WTC11 (cell line): ENCODE data around the gene PCDHGC5. TPM values are rescaled to one million over a fixed set of nuclear protein-coding genes. Genes with fewer than 3 reads are reported as not detected.

Experiments
- ATAC-seq: fragments of 200-7000 bp; cut with Tn5 transposase; 2 replicates; pipeline ENCODE4 v1.10.0; 2021; ENCODE audit warnings: mild to moderate bottlenecking, moderate library complexity
- CTCF ChIA-PET: fragments of 300-600 bp; sonication (Branson Sonifier 250); formaldehyde crosslinking; loops from one replicate; lab custom pipeline; 2021; ENCODE audit warnings: antibody characterized with exemption; lab: Charles Lee
- POLR2A ChIA-PET: fragments of 350-600 bp; sonication (Branson Sonifier 250); formaldehyde crosslinking; loops from one replicate; lab custom pipeline; 2021; ENCODE audit warnings: antibody characterized with exemption; lab: Charles Lee
- DNase-seq: peaks from one replicate; pipeline ENCODE4 v3.0.0; 2021; ENCODE audit warnings: low spot score
- H3K27ac Mint-ChIP-seq: 2 replicates; pipeline ENCODE4 v1.8.0; 2021; ENCODE audit warnings: mixed read lengths
- H3K27me3 Mint-ChIP-seq: 2 replicates; pipeline ENCODE4 v1.8.0; 2021; ENCODE audit warnings: low read depth, mild to moderate bottlenecking, moderate library complexity, mixed read lengths
- H3K36me3 Mint-ChIP-seq: 2 replicates; pipeline ENCODE4 v1.8.0; 2021; ENCODE audit warnings: mixed read lengths
- H3K4me1 Mint-ChIP-seq: 2 replicates; pipeline ENCODE4 v1.8.0; 2022; ENCODE audit warnings: mixed read lengths
- H3K4me3 Mint-ChIP-seq: 2 replicates; pipeline ENCODE4 v1.8.0; 2021; ENCODE audit warnings: mild to moderate bottlenecking, moderate library complexity, mixed read lengths
- H3K9me3 Mint-ChIP-seq: 2 replicates; pipeline ENCODE4 v1.8.0; 2021; ENCODE audit warnings: mixed read lengths
- ELF4 ChIP-seq: sonication (generic); formaldehyde crosslinking; IDR thresholded peaks from 2 replicates; pipeline ENCODE4 v1.8.1; 2022; ENCODE audit warnings: low read depth, mild to moderate bottlenecking, moderate library complexity, missing genetic modification reagents
- HMGA2 ChIP-seq: fragments of 250-450 bp; sonication (Bioruptor Pico); IDR thresholded peaks from 2 replicates; pipeline ENCODE4 v1.4.0; 2021; ENCODE audit warnings: mild to moderate bottlenecking, moderate library complexity
- HMGXB4 ChIP-seq: sonication (generic); formaldehyde crosslinking; IDR thresholded peaks from 2 replicates; pipeline ENCODE4 v1.8.1; 2023; ENCODE audit warnings: mild to moderate bottlenecking, moderate library complexity, missing genetic modification reagents
- IRF2 ChIP-seq: sonication (generic); formaldehyde crosslinking; IDR thresholded peaks from 2 replicates; pipeline ENCODE4 v1.8.0; 2022; ENCODE audit warnings: low read depth, missing genetic modification reagents, borderline replicate concordance
- JAZF1 ChIP-seq: fragments of 250-450 bp; sonication (Bioruptor Pico); IDR thresholded peaks from 2 replicates; pipeline ENCODE4 v1.9.0; 2021; ENCODE audit warnings: moderate library complexity, mild to moderate bottlenecking, inconsistent platforms
- MXD4 ChIP-seq: fragments of 250-450 bp; sonication (Bioruptor Pico); IDR thresholded peaks from 2 replicates; pipeline ENCODE4 v1.8.0; 2021; ENCODE audit warnings: mild to moderate bottlenecking, moderate library complexity, borderline replicate concordance
- MYBL2 ChIP-seq: sonication (generic); formaldehyde crosslinking; IDR thresholded peaks from 2 replicates; pipeline ENCODE4 v1.8.1; 2023; ENCODE audit warnings: mild to moderate bottlenecking, moderate library complexity, missing genetic modification reagents
- NFE2L1 ChIP-seq: sonication (generic); formaldehyde crosslinking; IDR thresholded peaks from 2 replicates; pipeline ENCODE4 v1.8.1; 2023; ENCODE audit warnings: missing genetic modification reagents
- NFYB ChIP-seq: sonication (generic); formaldehyde crosslinking; conservative IDR thresholded peaks from 2 replicates; pipeline ENCODE4 v1.8.0; 2022; ENCODE audit warnings: low read depth, missing genetic modification reagents
- PRRX2 ChIP-seq: fragments of 250-450 bp; sonication (Bioruptor Pico); IDR thresholded peaks from 2 replicates; pipeline ENCODE4 v1.8.0; 2021; ENCODE audit warnings: mild to moderate bottlenecking
- SMAD3 ChIP-seq: sonication (generic); formaldehyde crosslinking; IDR thresholded peaks from 2 replicates; pipeline ENCODE4 v1.8.0; 2022; ENCODE audit warnings: missing genetic modification reagents, mild to moderate bottlenecking, borderline replicate concordance
- SMAD4 ChIP-seq: sonication (generic); formaldehyde crosslinking; IDR thresholded peaks from 2 replicates; pipeline ENCODE4 v1.8.0; 2022; ENCODE audit warnings: mild to moderate bottlenecking, missing genetic modification reagents
- total RNA-seq: library from RNA; stranded (reverse); gene quantifications from 3 replicates; pipeline ENCODE4 v1.2.3, GENCODE V29; 2021
- TF ChIP-seq, protein P1 (sequence below): sonication (generic); formaldehyde crosslinking; IDR thresholded peaks from 2 replicates; pipeline ENCODE4 v1.8.0; 2023; ENCODE audit warnings: missing genetic modification reagents, mild to moderate bottlenecking, borderline replicate concordance
- TF ChIP-seq, protein P2 (sequence below): sonication (generic); formaldehyde crosslinking; conservative IDR thresholded peaks from 2 replicates; pipeline ENCODE4 v1.8.1; 2023; ENCODE audit warnings: mild to moderate bottlenecking, low read depth, missing genetic modification reagents, moderate library complexity
- TF ChIP-seq, protein P3 (sequence below): fragments of 250-450 bp; sonication (Bioruptor Pico); conservative IDR thresholded peaks from 2 replicates; pipeline ENCODE4 v1.9.0; 2021; ENCODE audit warnings: mild to moderate bottlenecking

PCDHGC5 gene
- total RNA-seq, 1 experiment from 2014 or later: 1.5 TPM

DNA sequence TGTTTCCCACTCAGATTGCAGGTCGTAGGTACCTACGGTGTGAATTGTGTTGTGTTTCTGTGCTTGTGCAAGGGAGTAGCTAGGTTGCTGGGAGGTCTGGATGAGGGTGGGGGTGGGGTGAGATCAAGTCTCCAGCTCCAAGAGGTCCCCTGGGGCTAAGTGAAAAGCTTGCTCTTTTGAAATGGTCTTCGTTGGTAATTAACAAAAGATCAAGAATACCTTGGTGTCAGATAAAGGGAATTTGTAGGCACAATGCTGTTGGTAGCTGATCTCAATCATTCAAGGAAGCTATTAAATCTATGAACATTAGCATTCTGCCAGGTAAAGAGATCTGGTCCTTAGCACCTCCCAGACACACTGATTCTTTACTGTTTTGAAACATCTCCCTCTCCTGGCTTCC is 5.0 kb upstream of the PCDHGC5 start:
- POLR2A ChIA-PET: interaction anchor here (0.8 to 2.8 kb wide), 4 partner anchors 8 to 41 kb away, joined by 3 to 17 read pairs (median 3); no protein-coding TSS in a partner anchor

DNA sequence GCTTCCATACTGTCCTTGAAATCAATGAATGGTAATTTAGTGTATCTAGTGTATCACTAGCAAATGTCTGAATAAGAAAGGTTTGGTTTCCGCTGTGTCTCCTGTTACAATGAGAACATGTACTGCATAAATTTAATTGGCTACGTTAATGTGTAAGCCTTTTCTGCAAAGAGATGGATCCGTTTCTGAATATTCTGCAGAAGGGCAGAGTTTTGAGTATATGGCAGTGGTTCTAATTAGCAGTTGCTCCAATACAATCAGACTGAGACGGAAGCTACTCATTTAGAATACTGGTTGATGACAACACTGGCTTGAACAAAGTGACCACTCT is 4.6 kb upstream of the PCDHGC5 start:
- peaks cover 63% of the 10 kb centered on the region for H3K4me1 Mint-ChIP-seq
- ATAC-seq (no peak), DNase-seq (no peak)
- CTCF ChIA-PET: interaction anchor here (1.0 to 4.6 kb wide), 18 partner anchors 8 to 390 kb away, joined by 3 to 42 read pairs (median 6); partner anchors contain the start of genes PCDHB16, PCDHB2, PCDHGA10 and PCDHGA11
- no peaks in the 10 kb centered on the region for H3K9me3 Mint-ChIP-seq
- H3K27me3 Mint-ChIP-seq: peaks cover 28% of the 10 kb centered on the region
- H3K36me3 Mint-ChIP-seq: peaks cover 9% of the 10 kb centered on the region
- POLR2A ChIA-PET: interaction anchor here (0.8 to 2.8 kb wide), 4 partner anchors 9 to 40 kb away, joined by 3 to 17 read pairs (median 3); no protein-coding TSS in a partner anchor
- peak overlapping the region; percentile 90 for H3K27ac Mint-ChIP-seq
- peak overlapping the region; percentile 71 for H3K4me3 Mint-ChIP-seq
- TF ChIP-seq SMAD4 (no peak), ELF4 (CRISPR knock-in tag) (no peak), SMAD3 (CRISPR knock-in tag) (no peak), NFE2L1 (CRISPR knock-in tag) (no peak), IRF2 (CRISPR knock-in tag) (no peak), JAZF1 (CRISPR knock-in tag) (no peak), MXD4 (no peak)
- TF ChIP-seq, protein P1, sequence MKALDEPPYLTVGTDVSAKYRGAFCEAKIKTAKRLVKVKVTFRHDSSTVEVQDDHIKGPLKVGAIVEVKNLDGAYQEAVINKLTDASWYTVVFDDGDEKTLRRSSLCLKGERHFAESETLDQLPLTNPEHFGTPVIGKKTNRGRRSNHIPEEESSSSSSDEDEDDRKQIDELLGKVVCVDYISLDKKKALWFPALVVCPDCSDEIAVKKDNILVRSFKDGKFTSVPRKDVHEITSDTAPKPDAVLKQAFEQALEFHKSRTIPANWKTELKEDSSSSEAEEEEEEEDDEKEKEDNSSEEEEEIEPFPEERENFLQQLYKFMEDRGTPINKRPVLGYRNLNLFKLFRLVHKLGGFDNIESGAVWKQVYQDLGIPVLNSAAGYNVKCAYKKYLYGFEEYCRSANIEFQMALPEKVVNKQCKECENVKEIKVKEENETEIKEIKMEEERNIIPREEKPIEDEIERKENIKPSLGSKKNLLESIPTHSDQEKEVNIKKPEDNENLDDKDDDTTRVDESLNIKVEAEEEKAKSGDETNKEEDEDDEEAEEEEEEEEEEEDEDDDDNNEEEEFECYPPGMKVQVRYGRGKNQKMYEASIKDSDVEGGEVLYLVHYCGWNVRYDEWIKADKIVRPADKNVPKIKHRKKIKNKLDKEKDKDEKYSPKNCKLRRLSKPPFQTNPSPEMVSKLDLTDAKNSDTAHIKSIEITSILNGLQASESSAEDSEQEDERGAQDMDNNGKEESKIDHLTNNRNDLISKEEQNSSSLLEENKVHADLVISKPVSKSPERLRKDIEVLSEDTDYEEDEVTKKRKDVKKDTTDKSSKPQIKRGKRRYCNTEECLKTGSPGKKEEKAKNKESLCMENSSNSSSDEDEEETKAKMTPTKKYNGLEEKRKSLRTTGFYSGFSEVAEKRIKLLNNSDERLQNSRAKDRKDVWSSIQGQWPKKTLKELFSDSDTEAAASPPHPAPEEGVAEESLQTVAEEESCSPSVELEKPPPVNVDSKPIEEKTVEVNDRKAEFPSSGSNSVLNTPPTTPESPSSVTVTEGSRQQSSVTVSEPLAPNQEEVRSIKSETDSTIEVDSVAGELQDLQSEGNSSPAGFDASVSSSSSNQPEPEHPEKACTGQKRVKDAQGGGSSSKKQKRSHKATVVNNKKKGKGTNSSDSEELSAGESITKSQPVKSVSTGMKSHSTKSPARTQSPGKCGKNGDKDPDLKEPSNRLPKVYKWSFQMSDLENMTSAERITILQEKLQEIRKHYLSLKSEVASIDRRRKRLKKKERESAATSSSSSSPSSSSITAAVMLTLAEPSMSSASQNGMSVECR (CRISPR knock-in tag): no peak
- TF ChIP-seq, protein P2, sequence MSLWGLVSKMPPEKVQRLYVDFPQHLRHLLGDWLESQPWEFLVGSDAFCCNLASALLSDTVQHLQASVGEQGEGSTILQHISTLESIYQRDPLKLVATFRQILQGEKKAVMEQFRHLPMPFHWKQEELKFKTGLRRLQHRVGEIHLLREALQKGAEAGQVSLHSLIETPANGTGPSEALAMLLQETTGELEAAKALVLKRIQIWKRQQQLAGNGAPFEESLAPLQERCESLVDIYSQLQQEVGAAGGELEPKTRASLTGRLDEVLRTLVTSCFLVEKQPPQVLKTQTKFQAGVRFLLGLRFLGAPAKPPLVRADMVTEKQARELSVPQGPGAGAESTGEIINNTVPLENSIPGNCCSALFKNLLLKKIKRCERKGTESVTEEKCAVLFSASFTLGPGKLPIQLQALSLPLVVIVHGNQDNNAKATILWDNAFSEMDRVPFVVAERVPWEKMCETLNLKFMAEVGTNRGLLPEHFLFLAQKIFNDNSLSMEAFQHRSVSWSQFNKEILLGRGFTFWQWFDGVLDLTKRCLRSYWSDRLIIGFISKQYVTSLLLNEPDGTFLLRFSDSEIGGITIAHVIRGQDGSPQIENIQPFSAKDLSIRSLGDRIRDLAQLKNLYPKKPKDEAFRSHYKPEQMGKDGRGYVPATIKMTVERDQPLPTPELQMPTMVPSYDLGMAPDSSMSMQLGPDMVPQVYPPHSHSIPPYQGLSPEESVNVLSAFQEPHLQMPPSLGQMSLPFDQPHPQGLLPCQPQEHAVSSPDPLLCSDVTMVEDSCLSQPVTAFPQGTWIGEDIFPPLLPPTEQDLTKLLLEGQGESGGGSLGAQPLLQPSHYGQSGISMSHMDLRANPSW (CRISPR knock-in tag): no peak

More for the DNA sequence above, 5.0 kb upstream of the PCDHGC5 start:
- Mint-ChIP-seq H3K27me3 (peaks cover 27% of the 10 kb centered on the region), H3K4me1 (peaks cover 61% of the 10 kb centered on the region), H3K27ac (peak overlapping the region; percentile 90), H3K36me3 (peaks cover 9% of the 10 kb centered on the region), H3K9me3 (no peaks in the 10 kb centered on the region), H3K4me3 (peak overlapping the region; percentile 71)
- TF ChIP-seq MXD4 (no peak), HMGA2 (CRISPR knock-in tag) (no peak), PRRX2 (CRISPR knock-in tag) (no peak), NFYB (CRISPR knock-in tag) (no peak), HMGXB4 (CRISPR knock-in tag) (no peak), MYBL2 (CRISPR knock-in tag) (no peak)
- TF ChIP-seq, protein P3, sequence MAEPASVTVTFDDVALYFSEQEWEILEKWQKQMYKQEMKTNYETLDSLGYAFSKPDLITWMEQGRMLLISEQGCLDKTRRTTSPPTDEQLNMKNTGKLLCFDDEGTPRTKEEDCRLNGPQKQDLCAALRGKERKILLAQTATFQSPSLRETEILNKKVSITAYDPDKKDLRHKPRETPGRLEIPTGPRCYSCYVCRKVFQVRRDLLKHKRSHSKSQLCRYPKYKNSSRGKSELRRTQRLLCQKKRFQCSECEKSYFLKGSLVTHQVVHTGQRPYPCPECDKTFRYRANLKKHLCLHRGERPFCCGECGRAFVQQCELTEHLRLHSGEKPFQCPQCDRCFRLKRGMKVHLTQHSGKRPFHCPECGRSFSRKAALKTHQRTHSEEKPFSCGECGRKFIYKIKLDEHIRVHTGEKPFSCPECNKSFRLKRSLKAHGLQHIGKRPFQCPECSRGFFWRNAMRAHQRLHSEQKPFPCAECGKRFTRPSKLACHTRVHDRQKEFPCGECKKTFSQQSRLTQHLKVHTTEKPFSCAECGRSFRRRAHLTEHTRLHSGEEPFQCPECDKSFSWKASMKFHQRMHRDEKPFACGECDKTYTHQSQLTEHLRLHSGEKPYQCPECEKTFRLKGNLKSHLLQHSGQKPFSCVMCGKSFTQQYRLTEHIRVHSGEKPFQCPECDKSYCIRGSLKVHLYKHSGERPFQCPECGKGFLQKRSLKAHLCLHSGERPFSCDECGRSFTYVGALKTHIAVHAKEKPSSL (CRISPR knock-in tag): no peak
- TF ChIP-seq, protein P2 (CRISPR knock-in tag): no peak
- no peak for DNase-seq
- peak; percentile 12 for ATAC-seq
- CTCF ChIA-PET: interaction anchor here (0.5 to 4.6 kb wide), 18 partner anchors 8 to 389 kb away, joined by 3 to 42 read pairs (median 6); partner anchors contain the start of genes PCDHB16, PCDHB2, PCDHGA10 and PCDHGA11
